Mucosa of descending colon (tissue), 3 donors: ENCODE measurements around the gene IGDCC3. TPM values are rescaled to one million over a fixed set of nuclear protein-coding genes. Genes with fewer than 3 reads are reported as not detected.

ENCODE experiments used
- ATAC-seq: fragments of 200-7000 bp; cut with Tn5 transposase; one replicate; pipeline ENCODE4 v1.9.1; 2020; ENCODE audit warnings: mild to moderate bottlenecking, moderate library complexity
- DNase-seq, 3 donors: peaks; one replicate each; pipeline ENCODE4 v3.0.0-alpha.2; 2020
- H3K36me3 ChIP-seq: fragments of 200-600 bp; one replicate; pipeline ENCODE4 v1.8.0; 2021; ENCODE audit warnings: low read depth, mild to moderate bottlenecking
- H3K4me1 ChIP-seq: fragments of 200-600 bp; one replicate; pipeline ENCODE4 v1.8.0; 2021; ENCODE audit warnings: low read depth, mild to moderate bottlenecking
- H3K4me3 ChIP-seq: fragments of 200-600 bp; one replicate; pipeline ENCODE4 v1.8.0; 2021; ENCODE audit warnings: mild to moderate bottlenecking
- H3K9me3 ChIP-seq: fragments of 200-600 bp; one replicate; pipeline ENCODE4 v1.8.0; 2021; ENCODE audit warnings: mild to moderate bottlenecking
- CTCF ChIP-seq: fragments of 200-600 bp; IDR thresholded peaks from one replicate; pipeline ENCODE4 v1.8.0; 2022; ENCODE audit warnings: antibody characterized with exemption, mild to moderate bottlenecking
- intact Hi-C, 2 donors: fragments of 100-400 bp; cut with DNase I in 1 of 2; cut with micrococcal nuclease in 1 of 2; formaldehyde crosslinking; loops; one replicate each; pipeline versions ENCODE4 v1.11.0 to v1.11.1; 2022; cut with DNase I, micrococcal nuclease
- total RNA-seq, 3 donors: library from RNA; stranded (reverse); fragmentation: NEBNext Ultra II Directional in 2 of 3; extraction: Animal tissue kit (Norgen Biotek cat#: 25700) in 2 of 3; gene quantifications; one replicate each; pipeline versions ENCODE4 v1.2.1 to v1.2.4, GENCODE V29; 2021 to 2023
- donor health status: DM: no; HTN: no; CAD: no; lungs with moderate emphysema.
- donor health status: DM: no; HTN: no; CAD: no.
- donor health status: DM: no; HTN: yes; CAD: no.

IGDCC3 gene
- total RNA-seq, 3 donors from 2014 or later = 0.51 TPM; not detected in 2

- Histone ChIP-seq H3K9me3 (no peaks in the 10 kb centered on the region), H3K36me3 (no peaks in the 10 kb centered on the region), H3K4me1 (peaks cover 11% of the 10 kb centered on the region), H3K4me3 (no peak overlapping the region)
- ATAC-seq (no peak), DNase-seq (no peak)
- TF ChIP-seq CTCF = no peak
- intact Hi-C loops = loop anchor here in 1 of 2 donors (5.0 kb wide), 1 partner anchor 72 kb away; no protein-coding TSS in a partner anchor
Observed at GRCh38 chr15:65389226-65389625, 11.4 kb upstream of the IGDCC3 start.

DNA sequence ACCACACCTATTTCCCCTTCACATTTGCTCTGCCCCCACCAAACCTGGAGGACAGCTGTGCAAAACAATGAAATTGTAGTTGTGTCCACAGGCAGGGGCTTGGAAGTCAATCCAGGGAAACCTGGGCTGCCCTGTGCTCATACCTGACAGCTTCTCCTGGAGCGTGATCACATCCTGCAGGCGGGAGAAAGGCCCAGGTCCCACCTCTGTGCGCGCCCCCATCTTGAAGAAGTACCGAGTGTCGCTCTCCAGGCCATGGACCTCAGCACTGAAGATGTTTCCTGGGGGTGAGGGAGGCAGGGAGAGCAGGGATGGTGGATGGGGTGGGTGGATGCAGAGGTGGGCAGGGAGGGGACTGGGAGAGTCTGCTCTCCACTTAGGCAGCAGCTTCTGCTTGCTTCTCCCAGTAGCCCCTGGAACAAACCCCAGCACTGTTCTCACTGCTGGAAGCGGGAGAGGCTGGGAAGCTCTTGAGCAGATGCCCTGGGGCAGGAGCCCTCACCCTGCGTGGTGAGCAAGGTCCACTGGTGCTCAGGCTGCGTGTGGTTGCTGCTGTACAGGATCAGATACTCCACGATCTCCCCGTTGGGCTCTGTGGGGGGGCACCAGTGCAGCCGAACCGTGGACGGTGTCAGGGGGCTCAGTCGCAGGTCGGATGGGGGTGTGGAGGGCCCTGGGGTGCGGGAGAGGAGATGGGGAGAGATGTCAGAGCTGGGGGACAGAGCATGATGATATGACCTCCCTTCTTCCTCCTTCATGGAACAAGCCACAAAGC, 10.7 kb upstream of the IGDCC3 start:
- ATAC-seq = no peak
- no peak overlapping the region for H3K4me3 ChIP-seq
- no peak for TF ChIP-seq CTCF
- no peaks in the 10 kb centered on the region for H3K36me3 ChIP-seq
- no peaks in the 10 kb centered on the region for H3K9me3 ChIP-seq
- DNase-seq = no peak
- peaks cover 11% of the 10 kb centered on the region for H3K4me1 ChIP-seq
- intact Hi-C loops = loop anchor here in 1 of 2 donors (5.0 kb wide), 1 partner anchor 71 kb away; no protein-coding TSS in a partner anchor

DNA sequence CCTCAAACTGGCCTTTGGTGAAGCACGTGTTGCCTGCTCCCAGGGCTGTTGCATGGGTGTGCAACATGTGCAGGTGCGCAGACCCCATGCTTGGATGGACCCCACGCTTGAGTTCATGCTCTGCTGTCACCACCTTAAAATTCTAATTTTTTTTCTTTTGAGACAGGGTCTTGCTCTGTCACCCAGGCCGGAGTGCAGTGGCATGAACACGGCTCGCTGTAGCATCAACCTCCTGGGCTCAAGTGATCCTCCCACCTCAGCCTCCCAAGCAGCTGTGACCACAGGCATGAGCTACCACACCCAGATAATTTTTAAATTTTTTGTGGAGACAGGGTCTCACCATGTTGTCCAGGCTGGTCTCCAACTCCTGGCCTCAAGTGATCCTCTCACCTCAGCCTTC, 9.1 kb upstream of the IGDCC3 start:
- no peak for ATAC-seq
- intact Hi-C loops = loop anchor here in 1 of 2 donors (5.0 kb wide), 1 partner anchor 70 kb away; no protein-coding TSS in a partner anchor
- Histone ChIP-seq H3K9me3 (no peaks in the 10 kb centered on the region), H3K4me1 (peaks cover 11% of the 10 kb centered on the region), H3K4me3 (no peak overlapping the region), H3K36me3 (no peaks in the 10 kb centered on the region)
- DNase-seq = no peak
- no peak for TF ChIP-seq CTCF

- ATAC-seq (no peak), DNase-seq (no peak)
- Histone ChIP-seq H3K4me1 (peaks cover 11% of the 10 kb centered on the region), H3K4me3 (no peak overlapping the region), H3K9me3 (no peaks in the 10 kb centered on the region), H3K36me3 (no peaks in the 10 kb centered on the region)
- TF ChIP-seq CTCF = no peak
- intact Hi-C loops = loop anchor here in 1 of 2 donors (5.0 kb wide), 1 partner anchor 69 kb away; no protein-coding TSS in a partner anchor
Observed at GRCh38 chr15:65386376-65386775, 8.6 kb upstream of the IGDCC3 start.

DNA sequence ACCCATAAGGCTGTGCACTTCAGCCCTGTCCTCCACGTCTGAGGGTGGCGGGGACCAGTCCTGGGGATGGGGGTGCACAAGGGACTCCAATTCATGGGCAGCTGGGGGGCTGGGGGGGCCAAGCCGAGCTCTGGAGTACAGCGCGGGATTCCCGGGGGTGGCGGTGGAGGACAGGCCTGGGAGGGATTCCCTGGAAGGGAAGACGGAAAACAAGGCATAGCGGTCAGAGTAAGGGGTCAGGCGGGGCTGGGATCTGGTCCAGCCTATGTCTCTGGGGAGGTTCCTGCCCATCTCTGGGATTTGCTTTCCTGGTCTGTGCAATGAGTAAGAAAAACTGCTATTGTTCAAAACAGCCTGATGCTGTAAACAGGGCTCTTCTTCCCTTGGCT, 8.1 kb upstream of the IGDCC3 start:
- Histone ChIP-seq H3K4me1 (peaks cover 11% of the 10 kb centered on the region), H3K4me3 (no peak overlapping the region), H3K9me3 (no peaks in the 10 kb centered on the region), H3K36me3 (no peaks in the 10 kb centered on the region)
- DNase-seq (no peak), ATAC-seq (peak; percentile 7)
- TF ChIP-seq CTCF = no peak
- intact Hi-C loops = loop anchor here (2.0 to 5.0 kb wide), 2 partner anchors 67 to 69 kb away; no protein-coding TSS in a partner anchor
